ENCODE measurements around the gene ROM1. TPM values are rescaled to one million over a fixed set of nuclear protein-coding genes. Genes with fewer than 3 reads are reported as not detected.

ROM1 gene
- total RNA-seq, 4 donors from 2014 or later: 0.80 to 4.9 (median 2.3) TPM

GRCh38 chr11:62592146-62592815 is 20.8 kb upstream of the ROM1 start:
- 13% methylated on average over 12 of the region's 17 CpGs for WGBS
- no peak for TF ChIP-seq POLR2AphosphoS5 (IDR thresholded peaks at IDR 0.05)
- no peak for TF ChIP-seq EP300 (IDR thresholded peaks at IDR 0.05)
- no peak for TF ChIP-seq CTCF (IDR thresholded peaks at IDR 0.05)
- no peak for TF ChIP-seq POLR2A (IDR thresholded peaks at IDR 0.05)
- peaks cover 53% of the 10 kb centered on the region for H3K36me3 ChIP-seq

GRCh38 chr11:62592989-62593421 is 20.1 kb upstream of the ROM1 start:
- Histone ChIP-seq H3K4me1 (peaks cover 42% of the 10 kb centered on the region), H3K27me3 (no peaks in the 10 kb centered on the region), H3K4me3 (peak overlapping the region; percentile 88), H3K9me3 (no peaks in the 10 kb centered on the region), H3K27ac (peak overlapping the region; percentile 95), H3K36me3 (peaks cover 53% of the 10 kb centered on the region)
- DNase-seq (ENCODE audit: low spot score in 2 of 2): no peak
- 62% methylated on average over 8 of the region's 8 CpGs for WGBS
- TF ChIP-seq CTCF (IDR thresholded peaks at IDR 0.05) (no peak), POLR2A (IDR thresholded peaks at IDR 0.05) (no peak), POLR2AphosphoS5 (IDR thresholded peaks at IDR 0.05) (no peak), EP300 (IDR thresholded peaks at IDR 0.05) (no peak)

More at GRCh38 chr11:62592146-62592815, 20.8 kb upstream of the ROM1 start:
- Histone ChIP-seq H3K4me3 (peak overlapping the region; percentile 88), H3K27ac (peak overlapping the region; percentile 95), H3K9me3 (no peaks in the 10 kb centered on the region), H3K4me1 (peaks cover 38% of the 10 kb centered on the region), H3K27me3 (no peaks in the 10 kb centered on the region)
- DNase-seq (ENCODE audit: low spot score in 2 of 2): no peak

- 48% methylated on average over 13 of the region's 13 CpGs for WGBS
- no peaks in the 10 kb centered on the region for H3K27me3 ChIP-seq
- no peak overlapping the region for H3K4me3 ChIP-seq
- peaks cover 48% of the 10 kb centered on the region for H3K4me1 ChIP-seq
- peaks cover 54% of the 10 kb centered on the region for H3K36me3 ChIP-seq
- DNase-seq (ENCODE audit: low spot score in 2 of 2): peak; percentile 87 to 88
- no peaks in the 10 kb centered on the region for H3K9me3 ChIP-seq
- TF ChIP-seq POLR2AphosphoS5 (IDR thresholded peaks at IDR 0.05) (peak in 1 of 3 donors; percentile 26), POLR2A (IDR thresholded peaks at IDR 0.05) (no peak), EP300 (IDR thresholded peaks at IDR 0.05) (no peak), CTCF (IDR thresholded peaks at IDR 0.05) (peak; percentile 28 to 56)
- H3K27ac ChIP-seq: no peak overlapping the region
Observed at GRCh38 chr11:62593434-62594044, 19.5 kb upstream of the ROM1 start.

GRCh38 chr11:62595124-62595523 is 17.9 kb upstream of the ROM1 start:
- H3K4me1 ChIP-seq: peaks cover 55% of the 10 kb centered on the region
- peaks cover 50% of the 10 kb centered on the region for H3K36me3 ChIP-seq
- no peak for DNase-seq (ENCODE audit: low spot score in 2 of 2)
- TF ChIP-seq POLR2AphosphoS5 (IDR thresholded peaks at IDR 0.05) (no peak), CTCF (IDR thresholded peaks at IDR 0.05) (no peak), POLR2A (IDR thresholded peaks at IDR 0.05) (no peak)
- H3K27me3 ChIP-seq: no peaks in the 10 kb centered on the region
- H3K27ac ChIP-seq: no peak overlapping the region
- no peaks in the 10 kb centered on the region for H3K9me3 ChIP-seq
- WGBS: 91% methylated on average over 8 of the region's 8 CpGs
- H3K4me3 ChIP-seq: no peak overlapping the region

GRCh38 chr11:62599069-62599696 is 13.9 kb upstream of the ROM1 start:
- Histone ChIP-seq H3K9me3 (no peaks in the 10 kb centered on the region), H3K4me3 (peak overlapping the region; percentile 100), H3K4me1 (peaks cover 55% of the 10 kb centered on the region), H3K27ac (peak overlapping the region; percentile 67), H3K36me3 (peaks cover 42% of the 10 kb centered on the region), H3K27me3 (no peaks in the 10 kb centered on the region)
- 16% methylated on average over 7 of the region's 7 CpGs for WGBS
- TF ChIP-seq POLR2AphosphoS5 (IDR thresholded peaks at IDR 0.05): peak in 2 of 3 donors; percentile 71 to 86
- TF ChIP-seq CTCF (IDR thresholded peaks at IDR 0.05): no peak
- TF ChIP-seq EP300 (IDR thresholded peaks at IDR 0.05): no peak
- DNase-seq (ENCODE audit: low spot score in 2 of 2): peak; percentile 98

Data from suprapubic skin (tissue), 4 donors.